PC-3 (cell line): ENCODE data around the gene BPIFB4. TPM values are rescaled to one million over a fixed set of nuclear protein-coding genes. Genes with fewer than 3 reads are reported as not detected.

Experiments
- ATAC-seq: fragments of 200-7000 bp; cut with Tn5 transposase; 2 replicates; pipeline ENCODE4 v1.9.1; 2020; ENCODE audit warnings: mild to moderate bottlenecking, moderate library complexity
- BruUV-seq: library from RNA; stranded (reverse); fragments of 400-500 nt; replicated peaks from 2 replicates; lab custom pipeline; 2021; lab: Mats Ljungman, UMichigan
- CTCF ChIA-PET: fragments of 300-600 bp; sonication (Branson Sonifier 250); formaldehyde crosslinking; loops from one replicate; lab custom pipeline; 2022; ENCODE audit warnings: antibody characterized with exemption; lab: Charles Lee
- POLR2A ChIA-PET: fragments of 300-600 bp; sonication (Branson Sonifier 250); formaldehyde crosslinking; loops from one replicate; lab custom pipeline; 2022; ENCODE audit warnings: antibody characterized with exemption; ENCODE audit not compliant: unreplicated experiment; lab: Charles Lee
- DNase-seq: peaks from one replicate; pipeline ENCODE4 v3.0.0-alpha.2; 2015
- H2AFZ ChIP-seq: fragments of 300-600 bp; sonication (generic); 2 replicates; pipeline ENCODE4 v1.6.0; 2016; ENCODE audit warnings: antibody characterized with exemption, low read length
- H3F3A ChIP-seq: fragments of 300-600 bp; sonication (generic); one replicate; pipeline ENCODE4 v1.6.0; 2017; ENCODE audit warnings: antibody characterized with exemption, low read length, control low read depth, mild to moderate bottlenecking; ENCODE audit not compliant: unreplicated experiment
- H3K27ac ChIP-seq: fragments of 300-600 bp; sonication (generic); 2 replicates; pipeline ENCODE4 v1.5.1; 2016; ENCODE audit warnings: mild to moderate bottlenecking, low read length
- H3K27me3 ChIP-seq: fragments of 300-600 bp; sonication (generic); 2 replicates; pipeline ENCODE4 v1.6.1; 2016; ENCODE audit warnings: low read length, mixed read lengths
- H3K36me3 ChIP-seq: fragments of 300-600 bp; sonication (generic); 2 replicates; pipeline ENCODE4 v1.6.1; 2016; ENCODE audit warnings: low read depth, mixed run types, low read length, mixed read lengths
- H3K4me1 ChIP-seq: fragments of 300-600 bp; sonication (generic); 2 replicates; pipeline ENCODE4 v1.5.1; 2016; ENCODE audit warnings: low read length; ENCODE audit not compliant: insufficient read depth
- H3K4me2 ChIP-seq: fragments of 300-600 bp; sonication (generic); 2 replicates; pipeline ENCODE4 v1.6.0; 2016; ENCODE audit warnings: low read length
- H3K4me3 ChIP-seq: fragments of 300-600 bp; sonication (generic); 2 replicates; pipeline ENCODE4 v1.5.1; 2016; ENCODE audit warnings: mild to moderate bottlenecking, low read length, mixed read lengths
- H3K79me2 ChIP-seq: fragments of 300-600 bp; sonication (generic); 2 replicates; pipeline ENCODE4 v1.6.1; 2017; ENCODE audit warnings: low read length, mixed read lengths
- H3K9ac ChIP-seq: fragments of 300-600 bp; sonication (generic); 2 replicates; pipeline ENCODE4 v1.6.0; 2016; ENCODE audit warnings: mild to moderate bottlenecking, low read length
- H3K9me2 ChIP-seq: fragments of 300-600 bp; sonication (generic); replicated peaks from 2 replicates; pipeline ENCODE4 v1.6.1; 2016; ENCODE audit warnings: mixed run types, low read length, mixed read lengths
- H3K9me3 ChIP-seq: fragments of 300-600 bp; sonication (generic); 2 replicates; pipeline ENCODE4 v1.6.1; 2016; ENCODE audit warnings: low read length, mixed read lengths
- H4K20me1 ChIP-seq: fragments of 300-600 bp; sonication (generic); 2 replicates; pipeline ENCODE4 v1.6.1; 2016; ENCODE audit warnings: low read length, mixed read lengths
- EZH2 ChIP-seq: fragments of 300-600 bp; sonication (generic); IDR thresholded peaks from one replicate; pipeline ENCODE4 v1.6.1; 2017; ENCODE audit warnings: antibody characterized with exemption, mild to moderate bottlenecking, low read length; ENCODE audit not compliant: unreplicated experiment
- EZH2phosphoT487 ChIP-seq: fragments of 300-600 bp; sonication (generic); IDR thresholded peaks from 2 replicates; pipeline ENCODE4 v1.6.1; 2018; ENCODE audit warnings: mild to moderate bottlenecking, antibody characterized with exemption, low read length, borderline replicate concordance
- intact Hi-C: fragments of 100-400 bp; cut with micrococcal nuclease; formaldehyde crosslinking; loops from 2 replicates; pipeline ENCODE4 v1.9.0; 2023
- total RNA-seq: library from RNA; depleted of rRNA; stranded (reverse); fragments of >200 nt; gene quantifications from 2 replicates; pipeline ENCODE4 v1.2.3, GENCODE V29; 2014
- TF ChIP-seq, protein P1 (sequence below): fragments of 300-600 bp; sonication (generic); conservative IDR thresholded peaks from 2 replicates; pipeline ENCODE4 v1.5.1; 2017; ENCODE audit warnings: antibody characterized with exemption, low read depth, mild to moderate bottlenecking, low read length

BPIFB4 gene
- total RNA-seq, 1 experiment from 2014 or later = not detected

- Histone ChIP-seq H2AFZ (no peak overlapping the region), H3K4me2 (no peak overlapping the region), H3F3A (no peaks in the 10 kb centered on the region), H3K36me3 (no peaks in the 10 kb centered on the region), H3K9me3 (no peaks in the 10 kb centered on the region), H3K9me2 (no peaks in the 10 kb centered on the region), H3K27ac (no peak overlapping the region), H3K4me1 (no peaks in the 10 kb centered on the region), H3K27me3 (peaks cover 33% of the 10 kb centered on the region), H3K9ac (no peak overlapping the region), H4K20me1 (no peaks in the 10 kb centered on the region), H3K4me3 (no peak overlapping the region), H3K79me2 (no peaks in the 10 kb centered on the region)
- ChIA-PET POLR2A (no interaction called here), CTCF (no interaction called here)
- DNase-seq (no peak), ATAC-seq (no peak)
- intact Hi-C loops = no loop called here
- TF ChIP-seq, protein P1, sequence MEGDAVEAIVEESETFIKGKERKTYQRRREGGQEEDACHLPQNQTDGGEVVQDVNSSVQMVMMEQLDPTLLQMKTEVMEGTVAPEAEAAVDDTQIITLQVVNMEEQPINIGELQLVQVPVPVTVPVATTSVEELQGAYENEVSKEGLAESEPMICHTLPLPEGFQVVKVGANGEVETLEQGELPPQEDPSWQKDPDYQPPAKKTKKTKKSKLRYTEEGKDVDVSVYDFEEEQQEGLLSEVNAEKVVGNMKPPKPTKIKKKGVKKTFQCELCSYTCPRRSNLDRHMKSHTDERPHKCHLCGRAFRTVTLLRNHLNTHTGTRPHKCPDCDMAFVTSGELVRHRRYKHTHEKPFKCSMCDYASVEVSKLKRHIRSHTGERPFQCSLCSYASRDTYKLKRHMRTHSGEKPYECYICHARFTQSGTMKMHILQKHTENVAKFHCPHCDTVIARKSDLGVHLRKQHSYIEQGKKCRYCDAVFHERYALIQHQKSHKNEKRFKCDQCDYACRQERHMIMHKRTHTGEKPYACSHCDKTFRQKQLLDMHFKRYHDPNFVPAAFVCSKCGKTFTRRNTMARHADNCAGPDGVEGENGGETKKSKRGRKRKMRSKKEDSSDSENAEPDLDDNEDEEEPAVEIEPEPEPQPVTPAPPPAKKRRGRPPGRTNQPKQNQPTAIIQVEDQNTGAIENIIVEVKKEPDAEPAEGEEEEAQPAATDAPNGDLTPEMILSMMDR = no peak
- TF ChIP-seq EZH2 (no peak), EZH2phosphoT487 (no peak)
- BruUV-seq = no TSS peak
These were observed 5.3 kb downstream of the BPIFB4 start for GRCh38 chr20:33084722-33085121.

GRCh38 chr20:33086052-33086722, 6.7 kb downstream of the BPIFB4 start:
- Histone ChIP-seq H3K27me3 (peaks cover 41% of the 10 kb centered on the region), H2AFZ (no peak overlapping the region), H3K4me3 (no peak overlapping the region), H3K9me3 (no peaks in the 10 kb centered on the region), H4K20me1 (no peaks in the 10 kb centered on the region), H3K9me2 (no peaks in the 10 kb centered on the region), H3K9ac (no peak overlapping the region), H3F3A (no peaks in the 10 kb centered on the region), H3K4me2 (no peak overlapping the region), H3K79me2 (no peaks in the 10 kb centered on the region), H3K27ac (no peak overlapping the region), H3K4me1 (no peaks in the 10 kb centered on the region), H3K36me3 (no peaks in the 10 kb centered on the region)
- no peak for DNase-seq
- TF ChIP-seq, protein P1 = no peak
- TF ChIP-seq EZH2 (no peak), EZH2phosphoT487 (no peak)
- ATAC-seq = no peak
- intact Hi-C loops = no loop called here
- ChIA-PET CTCF (no interaction called here), POLR2A (no interaction called here)
- BruUV-seq = no TSS peak

- BruUV-seq = no TSS peak
- DNase-seq (no peak), ATAC-seq (no peak)
- Histone ChIP-seq H3K4me3 (no peak overlapping the region), H3K27me3 (peaks cover 41% of the 10 kb centered on the region), H3K27ac (no peak overlapping the region), H3K9me3 (no peaks in the 10 kb centered on the region), H3F3A (no peaks in the 10 kb centered on the region), H2AFZ (no peak overlapping the region), H3K36me3 (no peaks in the 10 kb centered on the region; the same call in 1 of the 2 replicates), H3K9ac (no peak overlapping the region), H3K9me2 (no peaks in the 10 kb centered on the region), H3K4me2 (no peak overlapping the region), H4K20me1 (no peaks in the 10 kb centered on the region), H3K4me1 (no peaks in the 10 kb centered on the region), H3K79me2 (no peaks in the 10 kb centered on the region)
- ChIA-PET CTCF (no interaction called here), POLR2A (no interaction called here)
- TF ChIP-seq EZH2phosphoT487 = no peak
- TF ChIP-seq, protein P1 = no peak
- TF ChIP-seq EZH2 = no peak
- intact Hi-C loops = loop anchor here (10.0 kb wide), 1 partner anchor 296 kb away; no protein-coding TSS in a partner anchor
These were observed 11.7 kb downstream of the BPIFB4 start for GRCh38 chr20:33091147-33091546.
